Posterior vena cava (tissue), 2 donors: ENCODE measurements around the gene LAMA4. TPM values are rescaled to one million over a fixed set of nuclear protein-coding genes. Genes with fewer than 3 reads are reported as not detected.

Experiments used
- DNase-seq: peaks from one replicate; pipeline ENCODE4 v3.0.0-alpha.2; 2020; ENCODE audit warnings: low spot score
- intact Hi-C, 2 donors: fragments of 100-400 bp; cut with DNase I; formaldehyde crosslinking; loops; one replicate each; pipeline versions ENCODE4 v1.14.1 to v1.14.2; 2022 to 2023
- total RNA-seq, 2 donors: library from RNA; stranded (reverse); fragmentation: NEBNext Ultra II Directional; extraction: Animal tissue kit (Norgen Biotek cat#: 25700); gene quantifications; one replicate each; pipeline ENCODE4 v1.2.1, GENCODE V29; 2021
- donor health status: DM: yes; HTN: yes; CAD: no.
- donor health status: DM: yes; HTN: yes; CAD: no.

Gene LAMA4
- total RNA-seq, 2 donors from 2014 or later = 189 to 248 TPM

GRCh38 chr6:112223070-112223861 is 31.1 kb downstream of the LAMA4 start:
- intact Hi-C loops = no loop called here
- no peak for DNase-seq

- DNase-seq = no peak
- intact Hi-C loops = no loop called here
Measured at GRCh38 chr6:112221981-112222852, 32.1 kb downstream of the LAMA4 start.

GRCh38 chr6:112221561-112221960 is 32.8 kb downstream of the LAMA4 start:
- DNase-seq = no peak
- intact Hi-C loops = no loop called here

GRCh38 chr6:112218563-112218962 is 35.8 kb downstream of the LAMA4 start:
- peak; percentile 82 for DNase-seq
- intact Hi-C loops = no loop called here

GRCh38 chr6:112216662-112217551 is 37.5 kb downstream of the LAMA4 start:
- no peak for DNase-seq
- intact Hi-C loops = no loop called here

- intact Hi-C loops = no loop called here
- no peak for DNase-seq
Measured at GRCh38 chr6:112215488-112216284, 38.7 kb downstream of the LAMA4 start.

- intact Hi-C loops = no loop called here
Measured at GRCh38 chr6:112214739-112215269, 39.6 kb downstream of the LAMA4 start.

GRCh38 chr6:112210852-112211251 is 43.5 kb downstream of the LAMA4 start:
- intact Hi-C loops = no loop called here
- DNase-seq = no peak

More at GRCh38 chr6:112214739-112215269, 39.6 kb downstream of the LAMA4 start:
- no peak for DNase-seq

- no peak for DNase-seq
- intact Hi-C loops = no loop called here
Measured at GRCh38 chr6:112209131-112209530, 45.2 kb downstream of the LAMA4 start.

- no peak for DNase-seq
- intact Hi-C loops = no loop called here
Measured at GRCh38 chr6:112207776-112208175, 46.6 kb downstream of the LAMA4 start.

GRCh38 chr6:112207131-112207530 is 47.2 kb downstream of the LAMA4 start:
- DNase-seq = no peak
- intact Hi-C loops = no loop called here

GRCh38 chr6:112206110-112206458 is 48.3 kb downstream of the LAMA4 start:
- intact Hi-C loops = no loop called here
- no peak for DNase-seq

- no peak for DNase-seq
- intact Hi-C loops = no loop called here
Measured at GRCh38 chr6:112205427-112206109, 48.8 kb downstream of the LAMA4 start.

- DNase-seq = no peak
- intact Hi-C loops = no loop called here
Measured at GRCh38 chr6:112204350-112204706, 50.0 kb downstream of the LAMA4 start.

GRCh38 chr6:112203577-112204349 is 50.6 kb downstream of the LAMA4 start:
- DNase-seq = no peak
- intact Hi-C loops = no loop called here

- no peak for DNase-seq
- intact Hi-C loops = no loop called here
Measured at GRCh38 chr6:112202639-112203341, 51.6 kb downstream of the LAMA4 start.
